ENCODE data around the gene PATJ. TPM values are rescaled to one million over a fixed set of nuclear protein-coding genes. Genes with fewer than 3 reads are reported as not detected.

The PATJ gene
- polyA plus RNA-seq, 1 donor from 2014 or later = 7.8 TPM

DNA sequence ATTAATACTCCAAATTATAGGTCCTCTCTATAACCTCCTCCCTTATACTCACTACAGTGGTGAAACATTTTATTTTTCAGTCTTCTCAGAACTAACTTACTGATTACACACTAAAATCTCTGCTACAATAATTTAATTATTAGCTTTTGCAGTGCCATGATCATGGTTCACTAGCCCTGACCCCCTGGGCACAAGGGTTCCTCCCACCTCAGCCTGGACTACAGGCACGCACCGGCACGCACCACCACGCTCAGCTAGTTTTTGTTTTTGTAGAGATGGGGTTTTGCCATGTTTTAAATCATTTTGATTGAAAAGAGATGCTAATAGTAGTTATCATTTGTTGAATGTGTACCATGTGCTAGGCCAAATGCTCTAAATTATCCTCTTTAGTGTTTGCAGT is 6.3 kb downstream of the PATJ start:
- Histone ChIP-seq H4K20me1 (ENCODE audit: insufficient read depth) (no peaks in the 10 kb centered on the region), H3K27ac (ENCODE audit: low read length) (no peak overlapping the region), H3K36me3 (ENCODE audit: insufficient read depth, low read length) (no peaks in the 10 kb centered on the region), H3K4me3 (ENCODE audit: low read length) (no peak overlapping the region), H3K9ac (ENCODE audit: low read length) (no peak overlapping the region), H3F3A (ENCODE audit: insufficient read depth, low read length, poor library complexity, severe bottlenecking) (no peaks in the 10 kb centered on the region), H3K27me3 (ENCODE audit: insufficient read depth, low read depth, low read length) (no peaks in the 10 kb centered on the region), H3K4me2 (ENCODE audit: low read length) (no peak overlapping the region), H2AFZ (ENCODE audit: low read depth, low read length) (no peak overlapping the region), H3K9me3 (ENCODE audit: low read length) (no peaks in the 10 kb centered on the region), H3K79me2 (replicated peaks; ENCODE audit: insufficient read depth, low read length) (no peaks in the 10 kb centered on the region), H3K9me2 (ENCODE audit: insufficient read depth, low read length) (no peaks in the 10 kb centered on the region)
- TF ChIP-seq POLR2AphosphoS5 (IDR thresholded peaks at IDR 0.05) (no peak), TAF1 (IDR thresholded peaks at IDR 0.05; ENCODE audit: low read depth) (no peak)

DNA sequence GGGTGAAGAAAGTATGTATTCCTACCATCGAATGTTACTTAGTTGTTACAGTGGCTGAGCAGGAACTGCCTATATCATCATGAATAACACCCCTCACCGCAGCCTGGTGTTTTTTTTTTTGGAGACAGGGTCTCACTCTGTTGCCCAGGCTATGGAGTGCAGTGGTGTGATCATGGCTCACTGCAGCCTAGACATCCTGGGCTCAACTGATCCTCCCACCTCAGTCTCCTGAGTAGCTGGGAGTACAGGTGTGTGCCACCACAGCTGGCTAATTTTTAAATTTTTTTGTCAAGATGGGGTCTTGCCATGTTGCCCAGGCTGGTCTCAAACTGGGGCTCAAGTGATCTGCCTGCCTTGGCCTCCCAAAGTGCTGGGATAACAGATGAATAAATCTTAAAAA is 7.3 kb downstream of the PATJ start:
- H3K27ac ChIP-seq (ENCODE audit: low read length) = no peak overlapping the region
- no peaks in the 10 kb centered on the region for H4K20me1 ChIP-seq (ENCODE audit: insufficient read depth)
- no peak overlapping the region for H2AFZ ChIP-seq (ENCODE audit: low read depth, low read length)
- no peaks in the 10 kb centered on the region for H3K9me3 ChIP-seq (ENCODE audit: low read length)
- no peaks in the 10 kb centered on the region for H3F3A ChIP-seq (ENCODE audit: insufficient read depth, low read length, poor library complexity, severe bottlenecking)
- TF ChIP-seq TAF1 (IDR thresholded peaks at IDR 0.05; ENCODE audit: low read depth) (no peak), POLR2AphosphoS5 (IDR thresholded peaks at IDR 0.05) (no peak), RAD21 (conservative IDR thresholded peaks at IDR 0.05) (no peak), EP300 (conservative IDR thresholded peaks at IDR 0.05; ENCODE audit: poor library complexity, severe bottlenecking) (no peak), MXI1 (conservative IDR thresholded peaks at IDR 0.05; ENCODE audit: poor library complexity, severe bottlenecking) (no peak), EZH2 (IDR thresholded peaks at IDR 0.05; ENCODE audit: borderline replicate concordance, insufficient read depth, low read length, poor library complexity, severe bottlenecking) (no peak), SMC3 (conservative IDR thresholded peaks at IDR 0.05; ENCODE audit: poor library complexity) (no peak), REST (IDR thresholded peaks at IDR 0.05; ENCODE audit: borderline replicate concordance) (no peak)
- TF ChIP-seq, protein P1, sequence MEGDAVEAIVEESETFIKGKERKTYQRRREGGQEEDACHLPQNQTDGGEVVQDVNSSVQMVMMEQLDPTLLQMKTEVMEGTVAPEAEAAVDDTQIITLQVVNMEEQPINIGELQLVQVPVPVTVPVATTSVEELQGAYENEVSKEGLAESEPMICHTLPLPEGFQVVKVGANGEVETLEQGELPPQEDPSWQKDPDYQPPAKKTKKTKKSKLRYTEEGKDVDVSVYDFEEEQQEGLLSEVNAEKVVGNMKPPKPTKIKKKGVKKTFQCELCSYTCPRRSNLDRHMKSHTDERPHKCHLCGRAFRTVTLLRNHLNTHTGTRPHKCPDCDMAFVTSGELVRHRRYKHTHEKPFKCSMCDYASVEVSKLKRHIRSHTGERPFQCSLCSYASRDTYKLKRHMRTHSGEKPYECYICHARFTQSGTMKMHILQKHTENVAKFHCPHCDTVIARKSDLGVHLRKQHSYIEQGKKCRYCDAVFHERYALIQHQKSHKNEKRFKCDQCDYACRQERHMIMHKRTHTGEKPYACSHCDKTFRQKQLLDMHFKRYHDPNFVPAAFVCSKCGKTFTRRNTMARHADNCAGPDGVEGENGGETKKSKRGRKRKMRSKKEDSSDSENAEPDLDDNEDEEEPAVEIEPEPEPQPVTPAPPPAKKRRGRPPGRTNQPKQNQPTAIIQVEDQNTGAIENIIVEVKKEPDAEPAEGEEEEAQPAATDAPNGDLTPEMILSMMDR (IDR thresholded peaks at IDR 0.05; ENCODE audit: poor library complexity, severe bottlenecking) = no peak
- no peaks in the 10 kb centered on the region for H3K79me2 ChIP-seq (replicated peaks; ENCODE audit: insufficient read depth, low read length)
- no peak overlapping the region for H3K9ac ChIP-seq (ENCODE audit: low read length)
- H3K27me3 ChIP-seq (ENCODE audit: insufficient read depth, low read depth, low read length) = no peaks in the 10 kb centered on the region
- H3K36me3 ChIP-seq (ENCODE audit: insufficient read depth, low read length) = no peaks in the 10 kb centered on the region
- no peaks in the 10 kb centered on the region for H3K9me2 ChIP-seq (ENCODE audit: insufficient read depth, low read length)
- H3K4me3 ChIP-seq (ENCODE audit: low read length) = no peak overlapping the region
- H3K4me2 ChIP-seq (ENCODE audit: low read length) = no peak overlapping the region

DNA sequence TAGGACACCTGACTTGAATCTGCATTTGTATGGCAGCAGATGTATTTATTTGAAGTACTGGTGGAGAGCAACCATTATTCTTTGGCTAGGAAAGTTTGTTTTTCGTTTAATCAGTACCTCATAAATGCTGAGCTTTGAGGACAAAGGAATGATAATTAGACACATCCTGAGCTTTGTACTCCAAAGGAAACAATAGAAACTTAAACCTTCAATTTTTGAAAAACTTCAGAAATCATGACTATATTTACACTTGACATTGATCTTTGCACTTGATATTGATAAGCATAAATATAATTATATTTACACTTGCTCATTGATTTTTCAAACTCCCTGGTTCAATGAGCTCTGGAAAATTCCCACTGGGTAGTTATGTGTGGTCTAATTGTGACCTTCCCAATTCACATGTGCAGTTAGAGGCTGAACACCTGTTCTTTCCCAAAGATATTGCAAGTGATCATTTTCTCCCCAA is 10.7 kb downstream of the PATJ start:
- no peaks in the 10 kb centered on the region for H4K20me1 ChIP-seq (ENCODE audit: insufficient read depth)
- TF ChIP-seq SMC3 (conservative IDR thresholded peaks at IDR 0.05; ENCODE audit: poor library complexity) (no peak), MXI1 (conservative IDR thresholded peaks at IDR 0.05; ENCODE audit: poor library complexity, severe bottlenecking) (no peak), EP300 (conservative IDR thresholded peaks at IDR 0.05; ENCODE audit: poor library complexity, severe bottlenecking) (no peak), RAD21 (conservative IDR thresholded peaks at IDR 0.05) (no peak), TAF1 (IDR thresholded peaks at IDR 0.05; ENCODE audit: low read depth) (no peak), POLR2AphosphoS5 (IDR thresholded peaks at IDR 0.05) (no peak), REST (IDR thresholded peaks at IDR 0.05; ENCODE audit: borderline replicate concordance) (no peak), EZH2 (IDR thresholded peaks at IDR 0.05; ENCODE audit: borderline replicate concordance, insufficient read depth, low read length, poor library complexity, severe bottlenecking) (no peak)
- TF ChIP-seq, protein P1 (IDR thresholded peaks at IDR 0.05; ENCODE audit: poor library complexity, severe bottlenecking) = no peak
- no peaks in the 10 kb centered on the region for H3K36me3 ChIP-seq (ENCODE audit: insufficient read depth, low read length)
- H3K9me3 ChIP-seq (ENCODE audit: low read length) = no peaks in the 10 kb centered on the region
- H3F3A ChIP-seq (ENCODE audit: insufficient read depth, low read length, poor library complexity, severe bottlenecking) = no peaks in the 10 kb centered on the region
- no peak overlapping the region for H3K4me2 ChIP-seq (ENCODE audit: low read length)
- no peak overlapping the region for H3K9ac ChIP-seq (ENCODE audit: low read length)
- H3K27me3 ChIP-seq (ENCODE audit: insufficient read depth, low read depth, low read length) = no peaks in the 10 kb centered on the region
- no peak overlapping the region for H3K27ac ChIP-seq (ENCODE audit: low read length)
- no peaks in the 10 kb centered on the region for H3K79me2 ChIP-seq (replicated peaks; ENCODE audit: insufficient read depth, low read length)
- H3K4me3 ChIP-seq (ENCODE audit: low read length) = no peak overlapping the region
- H3K9me2 ChIP-seq (ENCODE audit: insufficient read depth, low read length) = no peaks in the 10 kb centered on the region
- no peak overlapping the region for H2AFZ ChIP-seq (ENCODE audit: low read depth, low read length)

Measured in neural cell (in vitro differentiated cells).